Activated CD8-positive, alpha-beta memory T cell treated with anti-CD3 and anti-CD28 coated beads, Interleukin-2, amount 50 U/mL, for 48 hours (primary cell): Measurements from ENCODE around the gene IZUMO1.
"Not testable (repeated sequence)": the region's sequence is repeated elsewhere in the genome, so short reads cannot be mapped to it uniquely, and the experiment has no call there.

Source experiments
- DNase-seq: peaks from one replicate; pipeline ENCODE4 v3.0.0-alpha.2; 2020

IZUMO1 gene

GRCh38 chr19:48711106-48711662 is 35.5 kb downstream of the IZUMO1 start:
- DNase-seq, result no peak

DNA sequence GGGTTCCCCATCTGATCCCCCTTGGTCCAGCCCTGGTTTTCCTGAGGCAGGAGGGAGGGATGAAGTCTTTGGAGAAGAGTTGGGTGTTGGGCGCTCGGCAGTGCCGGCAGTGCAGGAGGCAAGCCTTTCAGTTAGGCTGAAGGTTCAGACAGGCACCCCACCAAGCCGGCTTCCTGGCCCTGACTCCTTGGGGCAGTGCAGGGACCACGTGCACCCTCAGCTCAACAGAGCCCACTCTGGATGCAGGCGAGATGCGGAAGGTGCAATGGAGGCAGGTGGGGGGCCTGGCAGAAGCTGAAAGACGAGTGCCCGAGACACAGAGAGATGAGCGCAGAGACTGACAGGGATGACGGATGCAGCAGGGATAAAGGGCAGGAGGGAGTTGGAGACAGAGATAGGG is 38.2 kb downstream of the IZUMO1 start:
- no peak for DNase-seq

- no peak for DNase-seq
These were observed 41.3 kb downstream of the IZUMO1 start for GRCh38 chr19:48705431-48705830.

- DNase-seq, result no peak
These were observed 43.4 kb downstream of the IZUMO1 start for GRCh38 chr19:48703316-48703715.

DNA sequence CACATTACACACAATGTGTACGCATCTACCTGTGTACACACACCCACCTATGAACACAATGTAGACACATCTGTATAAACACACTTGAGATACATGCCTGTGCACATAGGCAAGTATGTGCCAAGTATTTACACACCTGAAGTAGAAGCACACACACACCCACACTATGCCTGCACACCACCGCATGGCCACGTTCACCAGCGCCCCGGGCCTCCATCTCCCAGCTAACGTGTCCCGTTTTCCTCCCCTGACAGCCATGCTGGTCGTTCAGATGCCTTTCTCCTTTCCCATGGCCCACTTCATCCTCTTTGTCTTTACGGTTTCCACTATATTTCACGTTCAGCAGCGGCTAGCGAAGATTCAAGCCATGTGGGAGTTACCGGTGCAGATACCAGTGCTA is 44.0 kb downstream of the IZUMO1 start:
- no peak for DNase-seq

DNA sequence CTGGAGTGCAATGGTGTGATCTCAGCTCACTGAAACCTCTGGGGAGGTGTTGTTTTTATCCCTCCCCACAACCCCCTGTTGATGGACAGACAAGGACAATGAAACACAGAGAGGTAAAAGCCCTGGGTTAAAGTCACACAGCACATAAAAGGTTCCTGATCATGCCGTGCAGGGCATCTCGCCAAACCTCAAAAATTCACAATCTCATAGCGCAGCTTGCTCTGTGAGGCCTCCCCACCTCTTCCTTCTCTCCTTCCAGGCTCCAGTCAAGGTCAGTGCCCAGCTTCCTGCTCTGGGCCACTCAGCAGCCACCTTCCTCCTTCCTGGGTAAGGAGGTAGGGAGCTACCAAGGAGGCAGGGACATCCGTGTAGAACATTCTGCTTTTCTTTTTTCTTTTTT is 48.7 kb downstream of the IZUMO1 start:
- no peak for DNase-seq

DNA sequence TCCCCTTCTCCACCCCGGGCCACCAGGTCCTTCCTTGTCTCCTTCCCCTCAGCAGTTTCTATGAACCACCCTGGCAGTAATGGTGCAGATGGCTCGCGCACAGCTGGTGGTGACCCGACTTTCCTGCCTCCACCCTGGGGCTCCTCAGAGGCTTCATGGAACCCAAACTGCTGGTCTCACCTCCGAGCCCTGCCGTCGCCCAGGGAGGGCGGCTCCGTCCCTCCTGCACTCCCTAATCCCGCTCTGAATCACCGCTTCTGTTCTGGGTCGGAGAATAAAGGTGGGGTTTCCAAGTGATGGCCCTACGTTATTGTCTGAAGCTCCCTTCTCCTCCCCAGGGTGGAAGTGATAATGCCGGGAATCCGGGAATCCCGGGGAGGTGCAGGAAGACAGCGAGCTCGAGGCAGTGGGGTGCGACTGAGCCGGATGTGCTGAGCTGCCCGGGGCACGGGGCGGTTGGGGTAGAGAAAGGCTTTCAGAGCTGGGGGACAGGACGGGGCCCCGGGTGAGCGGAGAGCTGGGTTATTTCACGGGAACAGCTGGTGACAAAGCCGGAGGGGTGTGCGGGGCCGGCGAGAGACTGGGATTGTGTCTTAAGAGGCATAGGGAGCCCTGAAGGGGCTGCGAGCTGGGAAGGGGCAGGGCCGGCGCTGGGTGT is 50.2 kb downstream of the IZUMO1 start:
- no peak for DNase-seq

DNA sequence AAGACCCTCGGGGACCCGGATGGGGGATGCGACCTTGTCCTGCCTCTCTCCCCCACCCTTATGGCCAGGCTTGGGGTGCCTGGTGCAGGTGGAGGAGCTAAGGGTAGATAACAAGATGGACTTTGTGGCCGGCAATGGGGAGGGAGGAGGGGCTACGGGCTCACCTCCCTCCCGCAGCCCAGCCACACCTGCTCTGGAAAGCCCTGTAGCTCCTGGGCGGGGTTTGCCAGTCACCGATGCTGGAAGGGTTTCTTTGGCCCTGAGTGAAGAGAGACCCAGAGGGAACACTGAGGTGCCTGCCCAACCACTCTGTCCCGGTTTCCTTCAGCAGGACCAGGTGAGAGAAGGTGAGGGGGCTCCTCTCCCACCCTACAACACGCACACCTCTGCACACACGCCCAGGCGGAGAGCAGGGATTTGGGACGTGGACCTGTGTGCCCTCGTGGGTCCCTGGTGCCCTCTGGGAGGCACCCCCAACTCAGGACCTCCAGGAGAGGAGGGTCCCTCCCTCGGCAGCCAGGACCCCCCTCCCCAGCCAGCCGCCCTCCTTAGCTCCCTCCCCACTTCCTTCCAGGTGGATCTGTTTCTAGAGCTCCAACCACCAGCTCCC is 50.9 kb downstream of the IZUMO1 start, which contains the start of gene FUT2:
TSS of gene FUT2 (plus strand) at position 229 of the 610 bp plus-strand sequence. CDS start 6,986 bp downstream, outside the sequence.
- DNase-seq, result no peak

DNA sequence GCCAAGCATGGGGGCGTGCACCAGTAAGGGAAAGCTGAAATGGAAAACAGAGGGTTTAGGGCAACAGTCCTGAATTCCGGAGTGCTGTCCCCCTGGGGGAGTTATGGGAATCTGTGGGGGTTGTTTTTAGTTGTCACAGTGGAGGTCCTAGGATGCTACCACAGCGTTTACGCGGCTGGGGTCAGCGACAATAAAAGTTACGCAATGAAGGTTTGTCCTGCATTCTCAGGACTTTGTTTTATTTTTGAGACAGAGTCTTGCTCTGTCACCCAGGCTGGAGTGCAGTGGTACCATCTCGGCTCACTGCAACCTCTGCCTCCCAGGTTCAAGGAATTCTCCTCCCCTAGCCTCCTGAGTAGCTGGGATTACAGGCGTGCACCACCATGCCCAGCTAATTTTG is 53.1 kb downstream of the IZUMO1 start:
- DNase-seq, result not testable (repeated sequence)
